NCI-H2081 treated with DMSO at 0.1 percent for 48 hours (cell line): ENCODE data around the gene PCED1A.

Source experiments
- DNase-seq: peaks from one replicate; lab custom pipeline; 2025; lab: John Stamatoyannopoulos, UW

The PCED1A gene

DNA sequence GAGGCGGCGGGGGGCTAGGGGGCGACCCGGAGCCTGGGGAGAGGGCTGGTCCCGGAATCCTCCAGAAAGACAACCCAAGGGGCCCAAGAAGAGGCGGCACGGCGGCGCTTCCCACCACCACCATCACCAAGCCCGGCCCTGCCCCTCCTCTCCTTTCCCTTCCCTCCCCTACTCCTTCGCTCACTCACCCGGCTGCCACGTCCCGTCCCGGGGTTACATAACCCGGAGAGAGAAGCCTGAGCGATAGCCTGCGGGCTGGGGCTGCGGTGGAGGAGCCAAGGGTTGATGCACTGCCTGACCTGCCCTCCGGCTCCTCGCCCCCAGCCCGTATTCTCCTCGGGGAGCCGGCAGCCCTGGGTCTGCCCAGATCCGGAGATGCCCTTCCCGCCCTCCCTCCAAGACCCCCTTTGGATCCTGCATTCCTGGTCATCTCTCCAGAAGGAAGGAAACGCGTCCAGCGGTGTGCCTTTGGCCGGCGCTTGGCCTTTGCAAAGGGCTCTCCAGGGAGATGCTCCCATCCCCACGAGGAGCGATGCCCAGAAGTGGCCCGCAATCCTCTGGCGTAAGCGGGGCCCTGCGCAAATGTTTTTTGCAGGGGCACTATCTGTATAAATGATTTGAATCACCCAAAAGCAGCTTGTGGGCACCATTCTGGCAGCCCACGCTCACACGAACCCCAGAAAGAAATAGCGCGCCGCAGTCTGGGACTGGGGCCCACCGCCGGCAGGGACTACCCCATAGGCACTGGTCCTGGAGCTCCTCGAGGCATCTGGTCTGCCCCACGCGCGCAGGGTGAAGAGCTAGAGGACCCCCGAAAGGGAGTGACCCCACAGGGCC lies 35.4 kb downstream of the PCED1A start:
- no peak for DNase-seq

DNA sequence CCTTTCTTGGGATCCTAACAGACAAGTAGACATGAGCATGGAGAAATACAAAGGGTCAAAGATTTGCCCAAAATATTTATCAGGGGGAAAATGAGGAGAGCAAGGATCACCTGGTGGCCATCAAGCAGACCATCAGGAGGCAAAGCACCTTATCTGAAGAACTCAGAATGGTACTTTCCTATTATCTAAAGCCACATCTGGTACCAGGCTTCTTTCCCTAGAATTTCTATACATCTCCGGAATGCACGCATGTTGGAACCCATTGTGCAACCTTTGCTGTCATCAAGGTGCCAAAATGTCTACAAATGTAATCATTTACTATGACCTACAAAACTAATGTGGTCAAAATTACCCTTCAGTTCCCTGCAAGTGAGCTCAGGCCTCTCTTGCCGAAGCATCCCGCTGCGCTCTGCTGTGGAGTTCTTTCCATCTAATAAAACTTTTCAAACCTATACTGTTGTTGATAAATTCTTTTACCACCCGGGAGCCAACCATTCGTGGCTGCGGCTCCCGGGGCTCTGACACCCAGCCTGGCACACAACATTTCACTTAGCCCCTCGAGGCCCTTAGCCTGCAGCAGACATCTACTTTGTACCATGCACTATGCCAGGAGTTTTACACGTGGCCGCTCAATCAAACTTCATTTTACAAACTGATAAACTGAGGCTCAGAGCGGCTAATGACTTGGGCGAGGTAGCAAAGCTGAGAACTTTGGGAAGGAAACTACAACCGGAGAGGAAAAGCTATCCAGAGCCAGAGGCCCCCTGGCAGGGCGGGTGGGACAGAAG lies 36.2 kb downstream of the PCED1A start:
- DNase-seq, result no peak

DNA sequence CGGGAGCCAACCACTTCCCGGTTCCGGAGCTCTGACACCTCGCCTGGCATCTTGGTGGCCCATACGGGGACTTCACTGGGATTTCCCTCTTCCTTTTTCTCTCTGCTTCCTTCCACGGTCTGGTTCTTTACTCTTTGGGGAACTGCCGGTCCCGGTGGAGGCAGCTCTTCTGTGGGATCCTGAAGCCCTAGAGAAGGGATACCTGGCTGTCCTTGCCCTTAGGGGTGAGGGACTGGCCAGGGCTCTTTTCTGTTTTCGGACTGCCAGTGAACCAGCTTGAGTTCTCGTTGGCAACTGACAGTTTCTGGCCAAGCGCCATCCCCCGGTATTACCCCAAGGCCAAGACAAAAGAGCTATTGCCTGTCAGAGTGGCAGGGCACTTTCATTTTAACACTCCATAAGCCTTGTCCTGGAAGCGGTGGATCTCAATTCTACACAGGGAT lies 39.1 kb downstream of the PCED1A start:
- no peak for DNase-seq

DNA sequence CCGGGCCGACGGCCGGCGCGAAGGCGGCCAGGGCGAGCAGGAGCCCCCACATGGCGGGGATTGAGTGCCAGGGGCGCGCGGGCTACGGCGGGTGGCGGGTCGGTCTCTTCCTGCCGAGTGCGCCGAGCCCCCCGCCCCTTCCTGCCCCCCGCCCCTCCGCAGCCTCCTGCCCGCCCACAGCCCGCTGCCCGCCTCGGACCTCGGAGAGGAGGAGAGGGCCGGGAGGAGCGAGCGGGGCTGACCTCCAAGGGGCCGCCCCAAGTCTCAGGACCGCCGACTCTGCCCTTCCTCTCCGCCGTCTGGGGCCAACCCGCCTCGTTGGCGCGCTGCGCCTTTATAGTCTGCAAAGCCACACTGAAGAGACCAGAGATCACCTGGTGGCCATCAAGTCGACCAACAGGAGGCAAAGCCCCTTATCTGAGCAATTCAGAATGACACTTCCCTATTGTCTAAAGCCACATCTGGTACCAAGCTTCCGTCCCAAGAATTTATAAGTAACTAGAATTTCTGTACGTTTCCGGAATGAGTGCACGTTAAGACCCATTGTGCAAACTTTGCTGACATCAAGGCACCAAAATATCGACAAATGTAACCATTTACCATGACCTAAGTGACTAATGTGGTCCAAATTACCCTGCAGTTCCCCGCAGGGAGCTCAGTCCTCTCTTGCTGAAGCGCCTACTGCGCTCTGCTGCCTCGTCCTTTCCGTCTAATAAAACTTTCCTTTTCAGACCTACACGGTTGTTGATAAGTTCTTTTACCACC lies 39.8 kb downstream of the PCED1A start, which contains the start of gene CPXM1:
CPXM1 (minus strand) TSS at position 107 of the 765 bp plus-strand sequence; CDS start at position 52, 55 bp downstream.
- no peak for DNase-seq

DNA sequence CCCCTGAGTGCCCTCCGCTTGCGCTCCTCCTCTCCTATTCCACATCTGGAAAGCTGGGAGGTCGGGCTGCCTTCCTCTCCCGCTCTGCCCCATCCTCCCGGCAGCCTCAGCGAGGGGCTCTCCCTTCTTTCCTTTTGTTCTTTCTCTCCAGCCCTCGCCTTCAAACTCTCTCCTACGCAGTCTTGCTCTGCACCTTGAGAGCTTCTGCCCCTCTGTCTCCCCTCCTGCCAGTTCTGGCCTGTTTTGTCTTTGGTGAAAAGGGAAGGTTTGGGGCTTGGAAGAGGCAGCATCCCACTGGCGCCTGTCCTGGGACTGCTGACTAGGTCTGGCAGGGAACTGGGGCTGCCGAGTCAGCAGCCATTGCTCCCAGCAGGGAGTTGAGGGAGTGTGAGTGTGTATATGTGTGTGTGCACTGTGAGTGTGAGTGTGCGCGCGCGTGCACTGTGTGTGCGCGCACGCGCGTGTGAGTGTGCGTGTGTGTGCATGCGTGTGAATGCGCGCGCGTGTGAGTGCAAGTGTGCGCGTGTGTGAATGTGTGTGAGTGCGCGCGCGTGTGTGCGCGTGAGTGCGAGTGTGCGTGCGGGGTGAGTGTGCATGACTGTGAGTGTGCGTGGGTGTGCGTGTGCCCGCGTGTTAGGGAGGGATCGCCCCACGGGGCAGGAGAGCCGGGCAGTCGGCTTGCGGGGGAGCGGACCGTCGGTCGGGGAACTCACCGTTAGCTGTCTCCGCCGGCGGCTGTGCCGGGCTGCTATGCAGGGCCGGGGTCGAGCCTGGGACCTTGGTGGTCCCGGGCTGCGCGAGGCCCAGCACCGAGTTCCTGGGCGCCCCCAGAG lies 40.6 kb downstream of the PCED1A start:
- no peak for DNase-seq

DNA sequence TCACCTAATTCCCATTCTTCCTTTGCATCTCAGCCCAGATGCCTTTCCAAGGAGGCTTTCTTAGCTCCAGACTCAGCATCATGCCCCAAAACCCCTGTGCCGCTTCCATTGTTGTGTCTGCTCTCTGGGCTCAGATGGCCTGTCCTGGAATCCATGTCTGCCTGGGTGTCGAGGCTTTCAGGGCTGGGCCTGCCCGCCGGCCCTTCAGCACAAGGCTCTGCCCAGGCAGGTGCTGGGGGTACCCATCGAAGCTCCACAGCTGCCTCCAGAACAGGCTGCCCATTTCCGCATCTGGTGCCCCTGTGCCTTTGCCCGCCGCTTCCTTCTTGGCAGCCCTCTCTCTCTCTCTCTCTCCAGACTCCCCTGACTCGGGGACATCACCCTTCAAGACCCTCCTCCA lies 41.2 kb downstream of the PCED1A start:
- DNase-seq, result no peak

DNA sequence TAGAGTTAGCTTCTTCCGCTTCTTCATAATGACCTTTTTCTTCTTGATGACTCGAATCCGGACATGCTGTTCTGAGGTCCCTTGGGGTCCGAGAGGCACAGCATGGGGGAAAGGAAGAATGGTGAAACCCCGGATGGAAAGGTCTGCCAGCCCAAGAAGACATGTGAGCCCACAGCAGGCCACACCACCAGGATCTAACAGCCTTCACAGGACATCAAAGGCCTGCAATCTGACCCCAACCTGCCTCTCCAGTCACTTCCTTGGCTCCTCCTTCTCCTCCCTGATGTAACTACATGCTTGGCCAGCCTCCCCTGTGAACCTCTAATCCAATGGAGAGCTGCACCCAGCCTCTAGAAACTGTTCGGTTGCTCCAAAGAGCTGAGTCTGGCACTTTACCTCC lies 41.6 kb downstream of the PCED1A start:
- no peak for DNase-seq

DNA sequence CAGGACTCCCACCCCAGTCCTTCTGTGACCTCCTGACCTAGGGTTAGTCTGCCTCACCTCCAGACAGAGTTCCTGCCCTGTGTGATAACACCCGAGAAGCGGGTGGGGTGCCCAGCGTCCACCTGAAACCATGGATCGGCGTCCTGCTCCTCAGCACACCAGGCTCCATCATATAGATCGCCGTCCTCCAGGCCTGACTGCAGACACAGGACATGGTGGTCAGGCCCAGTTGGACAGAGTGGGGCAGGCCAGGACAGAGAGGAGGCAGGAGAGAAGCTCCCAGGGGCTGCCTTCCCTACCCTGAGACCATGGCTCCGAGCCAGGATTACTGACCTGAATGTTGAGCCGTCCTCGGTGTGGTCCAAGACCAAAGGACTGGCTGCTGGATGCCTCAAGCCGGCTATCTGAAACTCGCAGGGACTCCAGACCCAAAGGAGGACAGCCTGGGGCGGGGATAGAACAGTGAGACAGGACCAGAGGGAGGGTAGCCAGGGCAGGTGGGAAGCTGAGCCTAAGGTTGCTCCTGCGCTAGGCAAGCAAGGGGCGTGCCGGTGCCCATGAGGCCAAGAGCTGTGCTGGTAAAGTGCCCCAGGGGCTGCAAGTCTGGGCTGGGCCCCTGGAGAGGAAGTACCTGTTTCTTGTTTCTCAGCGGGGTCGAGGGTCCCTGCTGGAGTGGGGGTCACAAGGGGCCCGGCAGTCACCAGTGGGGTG lies 42.2 kb downstream of the PCED1A start:
- no peak for DNase-seq

DNA sequence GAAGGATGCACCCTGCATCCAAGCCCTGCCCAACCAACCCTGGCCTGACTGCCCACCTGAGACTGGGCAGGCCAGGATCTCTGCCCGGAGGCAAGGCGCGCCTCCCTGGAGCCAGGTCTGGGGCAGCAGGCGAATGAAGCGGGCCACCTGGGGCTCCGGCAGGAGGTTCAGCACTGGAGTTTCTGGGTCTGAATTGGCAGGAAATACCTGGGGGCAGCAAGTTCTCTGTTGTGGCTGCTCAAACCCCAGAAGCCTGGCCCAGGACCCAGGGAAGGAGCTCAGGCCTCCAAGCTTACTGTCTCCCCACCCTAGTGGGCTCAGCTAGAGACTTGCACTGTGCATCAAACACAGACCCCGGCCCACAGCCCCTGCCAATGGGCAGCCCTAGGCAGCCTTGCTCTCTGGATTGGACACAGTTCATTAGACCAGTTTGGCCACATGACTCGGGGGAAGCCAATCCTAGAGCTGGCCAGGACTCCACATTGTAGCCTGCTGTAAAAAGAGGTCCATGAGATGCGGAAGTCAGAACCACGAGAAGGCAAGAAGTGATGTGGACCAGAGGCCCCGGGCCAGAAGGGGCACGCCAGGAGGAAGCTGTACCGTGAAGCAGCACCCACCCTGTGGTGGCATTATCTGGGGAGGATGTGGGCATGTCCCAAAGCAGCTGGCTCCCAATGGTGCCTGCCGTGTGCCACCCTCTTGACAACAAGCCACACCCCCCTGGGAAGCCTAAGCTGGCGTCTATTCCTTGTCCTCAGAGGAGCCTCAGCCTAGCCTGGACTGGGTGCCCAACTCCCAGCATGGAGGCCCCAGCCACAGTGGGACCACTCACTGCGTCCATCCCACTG lies 43.1 kb downstream of the PCED1A start:
- no peak for DNase-seq

DNA sequence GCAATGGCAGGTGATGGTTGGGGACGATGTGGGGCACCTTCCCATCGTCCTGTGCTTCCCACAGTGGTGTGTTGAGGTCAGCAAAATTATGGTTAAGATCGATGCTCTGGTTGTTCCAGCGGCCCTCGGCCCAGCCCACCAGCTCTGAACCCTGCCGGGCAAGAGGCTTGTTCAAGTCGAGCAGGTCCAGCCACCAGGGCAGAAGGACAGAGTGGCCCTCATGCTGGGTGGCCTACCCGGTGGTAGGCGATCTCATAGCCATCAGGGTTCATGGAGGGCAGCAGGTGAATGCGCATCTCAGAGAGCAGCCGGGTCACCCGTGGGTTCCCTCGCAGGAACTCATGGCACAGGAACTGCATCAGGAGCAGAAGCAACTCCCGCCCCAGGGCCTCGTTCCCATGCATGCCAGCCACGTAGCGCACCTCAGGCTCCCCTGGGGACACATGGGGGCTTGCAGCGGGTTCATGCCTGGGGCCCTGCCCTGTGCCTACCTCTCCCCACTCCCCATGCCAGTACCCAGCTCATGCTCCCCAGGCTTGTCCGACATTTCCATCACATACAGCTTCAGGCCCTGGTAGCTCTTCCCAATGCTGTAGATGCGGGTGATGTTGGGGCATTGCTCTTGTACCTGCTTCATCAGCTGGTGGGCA lies 44.3 kb downstream of the PCED1A start:
- DNase-seq, result no peak

DNA sequence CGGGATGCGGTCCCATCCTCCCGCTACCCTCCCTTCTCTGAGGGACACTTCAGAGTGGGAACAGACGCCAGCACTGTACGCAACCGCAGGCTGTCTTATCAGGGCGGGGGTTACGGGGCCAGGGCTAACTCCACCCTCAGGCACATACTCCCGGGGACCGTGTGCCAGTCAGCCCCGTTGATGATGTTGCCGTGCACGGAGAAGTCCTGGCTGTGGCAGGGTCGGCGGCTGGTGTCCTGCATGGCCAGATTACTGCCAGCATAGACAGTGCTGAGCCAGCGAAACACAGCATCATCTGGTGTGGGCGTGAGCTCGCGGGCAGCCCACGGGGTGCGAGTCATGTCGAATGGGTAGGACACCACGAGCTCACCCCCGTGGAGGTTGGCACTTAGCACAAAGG lies 45.0 kb downstream of the PCED1A start:
- no peak for DNase-seq

DNA sequence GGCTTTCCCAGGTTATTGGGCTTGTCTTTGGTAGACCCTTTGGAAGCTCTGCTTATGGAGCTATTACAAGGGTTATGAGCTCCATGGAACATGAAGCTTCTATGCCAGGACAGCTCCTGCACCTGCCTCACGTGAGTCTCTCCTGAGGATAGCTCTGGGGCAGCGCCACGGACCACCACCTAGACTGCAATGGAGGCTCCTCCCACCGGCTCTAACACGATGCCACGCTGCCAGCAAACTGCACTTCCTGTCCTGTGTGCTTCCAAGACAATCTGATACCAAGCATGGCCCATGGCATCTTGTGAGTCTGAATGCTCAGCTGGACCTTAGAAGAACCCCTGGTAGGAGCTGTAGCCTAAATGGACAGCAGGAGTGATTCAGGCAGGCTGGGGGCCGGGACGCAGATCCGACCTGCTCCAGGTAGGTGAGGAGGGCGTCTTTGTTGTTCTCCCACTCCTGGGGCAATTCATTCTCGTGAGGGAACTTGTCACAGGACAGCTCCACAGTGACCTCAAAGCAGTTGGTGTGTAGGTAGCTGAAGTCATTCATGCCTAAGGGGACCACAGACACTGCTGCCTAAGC lies 45.5 kb downstream of the PCED1A start:
- no peak for DNase-seq

DNA sequence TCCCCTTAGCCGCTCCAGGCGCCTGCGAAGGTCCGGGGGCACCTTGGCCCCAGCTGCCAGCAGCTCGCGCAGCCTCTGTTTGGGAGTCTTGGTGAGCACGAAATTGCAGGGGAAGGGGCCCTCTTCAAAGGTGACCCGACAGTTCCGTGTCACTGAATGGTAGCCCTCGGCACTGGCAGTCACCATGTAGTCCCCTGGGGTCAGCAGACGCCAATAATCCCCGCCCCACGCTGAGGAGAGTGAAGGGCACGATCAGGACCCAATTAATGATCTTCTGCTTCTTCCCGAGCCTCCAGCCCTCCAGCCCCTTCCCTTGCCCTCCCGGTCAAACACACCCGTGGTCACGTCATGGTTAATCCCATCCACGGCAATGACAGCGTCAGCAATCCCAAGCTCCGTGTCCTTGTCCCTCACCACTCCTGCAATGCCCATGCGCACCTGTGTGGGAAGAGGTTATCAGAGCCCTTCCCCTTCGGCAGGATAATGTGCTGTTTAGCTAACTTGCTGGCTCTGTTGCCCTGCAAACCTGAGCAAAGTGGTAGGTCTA lies 46.2 kb downstream of the PCED1A start:
- no peak for DNase-seq

DNA sequence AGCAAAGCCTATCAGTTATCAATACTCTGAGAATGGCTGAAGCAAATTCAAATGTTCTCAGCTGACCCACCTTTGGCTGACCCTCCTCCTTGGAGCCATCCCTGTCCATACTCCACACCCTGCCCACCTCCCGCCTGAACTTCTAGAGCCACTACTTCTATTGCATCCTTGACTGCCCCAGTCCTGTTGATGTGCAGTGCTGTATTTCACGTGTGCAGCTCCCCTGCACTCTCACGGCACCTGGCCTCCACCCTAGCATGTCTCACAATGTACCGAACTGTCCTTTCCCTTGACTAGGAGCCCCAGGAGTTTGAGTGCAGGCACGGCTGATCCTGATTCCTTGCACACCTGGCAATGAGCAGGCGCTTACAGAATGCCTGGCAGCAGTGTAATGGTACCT lies 47.0 kb downstream of the PCED1A start:
- DNase-seq, result no peak
